ENCODE measurements around the gene MBNL3. TPM values are rescaled to one million over a fixed set of nuclear protein-coding genes. Genes with fewer than 3 reads are reported as not detected.

Gene MBNL3
- total RNA-seq, 1 experiment from 2014 or later, result 17.7 TPM

- POLR2A ChIA-PET, result no interaction called here
Observed at GRCh38 chrX:132482632-132483031, 6.2 kb downstream of the MBNL3 start.

GRCh38 chrX:132481449-132481848 is 7.4 kb downstream of the MBNL3 start:
- TF ChIP-seq, protein P1, sequence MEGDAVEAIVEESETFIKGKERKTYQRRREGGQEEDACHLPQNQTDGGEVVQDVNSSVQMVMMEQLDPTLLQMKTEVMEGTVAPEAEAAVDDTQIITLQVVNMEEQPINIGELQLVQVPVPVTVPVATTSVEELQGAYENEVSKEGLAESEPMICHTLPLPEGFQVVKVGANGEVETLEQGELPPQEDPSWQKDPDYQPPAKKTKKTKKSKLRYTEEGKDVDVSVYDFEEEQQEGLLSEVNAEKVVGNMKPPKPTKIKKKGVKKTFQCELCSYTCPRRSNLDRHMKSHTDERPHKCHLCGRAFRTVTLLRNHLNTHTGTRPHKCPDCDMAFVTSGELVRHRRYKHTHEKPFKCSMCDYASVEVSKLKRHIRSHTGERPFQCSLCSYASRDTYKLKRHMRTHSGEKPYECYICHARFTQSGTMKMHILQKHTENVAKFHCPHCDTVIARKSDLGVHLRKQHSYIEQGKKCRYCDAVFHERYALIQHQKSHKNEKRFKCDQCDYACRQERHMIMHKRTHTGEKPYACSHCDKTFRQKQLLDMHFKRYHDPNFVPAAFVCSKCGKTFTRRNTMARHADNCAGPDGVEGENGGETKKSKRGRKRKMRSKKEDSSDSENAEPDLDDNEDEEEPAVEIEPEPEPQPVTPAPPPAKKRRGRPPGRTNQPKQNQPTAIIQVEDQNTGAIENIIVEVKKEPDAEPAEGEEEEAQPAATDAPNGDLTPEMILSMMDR (IDR thresholded peaks at IDR 0.05; ENCODE audit: unreplicated experiment), result no peak
- no peak overlapping the region for H3K4me3 Mint-ChIP-seq (ENCODE audit: unreplicated experiment)
- H3K27me3 Mint-ChIP-seq (ENCODE audit: insufficient read depth, unreplicated experiment), result peaks cover 28% of the 10 kb centered on the region
- no peaks in the 10 kb centered on the region for H3K36me3 Mint-ChIP-seq (ENCODE audit: insufficient read depth, unreplicated experiment)
- ChIA-PET POLR2A (interaction anchor here (1.3 to 2.3 kb wide), 3 partner anchors 8 to 263 kb away, joined by 3 to 14 read pairs (median 7); partner anchors contain the start of gene MBNL3), CTCF (interaction anchor here (1.0 to 2.1 kb wide), 2 partner anchors 106 to 189 kb away, joined by 3 to 10 read pairs; no protein-coding TSS in a partner anchor)
- no peak for DNase-seq (ENCODE audit: unreplicated experiment)
- peaks cover 7% of the 10 kb centered on the region for H3K4me1 Mint-ChIP-seq (ENCODE audit: insufficient read depth, unreplicated experiment)
- intact Hi-C loops (cut with micrococcal nuclease), result no loop called here
- no peak overlapping the region for H3K27ac Mint-ChIP-seq (ENCODE audit: low read depth, unreplicated experiment)
- no peaks in the 10 kb centered on the region for H3K9me3 Mint-ChIP-seq (ENCODE audit: unreplicated experiment)
- BruUV-seq (replicated peaks), result no TSS peak

More at GRCh38 chrX:132482632-132483031, 6.2 kb downstream of the MBNL3 start:
- no peak for DNase-seq (ENCODE audit: unreplicated experiment)
- Mint-ChIP-seq H3K4me3 (ENCODE audit: unreplicated experiment) (no peak overlapping the region), H3K36me3 (ENCODE audit: insufficient read depth, unreplicated experiment) (no peaks in the 10 kb centered on the region), H3K4me1 (ENCODE audit: insufficient read depth, unreplicated experiment) (peaks cover 13% of the 10 kb centered on the region), H3K27ac (ENCODE audit: low read depth, unreplicated experiment) (no peak overlapping the region), H3K27me3 (ENCODE audit: insufficient read depth, unreplicated experiment) (peaks cover 39% of the 10 kb centered on the region), H3K9me3 (ENCODE audit: unreplicated experiment) (no peaks in the 10 kb centered on the region)
- intact Hi-C loops (cut with micrococcal nuclease), result no loop called here
- no TSS peak for BruUV-seq (replicated peaks)
- TF ChIP-seq, protein P1 (IDR thresholded peaks at IDR 0.05; ENCODE audit: unreplicated experiment), result no peak
- CTCF ChIA-PET, result interaction anchor here (0.6 kb wide), 1 partner anchor 10 kb away, joined by 3 read pairs; no protein-coding TSS in a partner anchor

GRCh38 chrX:132480581-132481203 is 8.1 kb downstream of the MBNL3 start:
- no TSS peak for BruUV-seq (replicated peaks)

More at GRCh38 chrX:132480581-132481203, 8.1 kb downstream of the MBNL3 start:
- DNase-seq (ENCODE audit: unreplicated experiment), result peak; percentile 44
- TF ChIP-seq, protein P1 (IDR thresholded peaks at IDR 0.05; ENCODE audit: unreplicated experiment), result no peak
- POLR2A ChIA-PET, result interaction anchor here (0.6 to 2.3 kb wide), 6 partner anchors 9 to 262 kb away, joined by 3 to 14 read pairs (median 4); partner anchors contain the start of gene MBNL3
- peaks cover 7% of the 10 kb centered on the region for H3K4me1 Mint-ChIP-seq (ENCODE audit: insufficient read depth, unreplicated experiment)
- H3K9me3 Mint-ChIP-seq (ENCODE audit: unreplicated experiment), result no peaks in the 10 kb centered on the region
- CTCF ChIA-PET, result interaction anchor here (1.0 to 2.1 kb wide), 2 partner anchors 7 to 188 kb away, joined by 3 to 10 read pairs; no protein-coding TSS in a partner anchor
- H3K36me3 Mint-ChIP-seq (ENCODE audit: insufficient read depth, unreplicated experiment), result no peaks in the 10 kb centered on the region
- peaks cover 21% of the 10 kb centered on the region for H3K27me3 Mint-ChIP-seq (ENCODE audit: insufficient read depth, unreplicated experiment)
- peak overlapping the region; percentile 82 for H3K27ac Mint-ChIP-seq (ENCODE audit: low read depth, unreplicated experiment)
- intact Hi-C loops (cut with micrococcal nuclease), result no loop called here
- H3K4me3 Mint-ChIP-seq (ENCODE audit: unreplicated experiment), result peak overlapping the region; percentile 66
